ENCODE data around the gene USHBP1.

USHBP1 gene

DNA sequence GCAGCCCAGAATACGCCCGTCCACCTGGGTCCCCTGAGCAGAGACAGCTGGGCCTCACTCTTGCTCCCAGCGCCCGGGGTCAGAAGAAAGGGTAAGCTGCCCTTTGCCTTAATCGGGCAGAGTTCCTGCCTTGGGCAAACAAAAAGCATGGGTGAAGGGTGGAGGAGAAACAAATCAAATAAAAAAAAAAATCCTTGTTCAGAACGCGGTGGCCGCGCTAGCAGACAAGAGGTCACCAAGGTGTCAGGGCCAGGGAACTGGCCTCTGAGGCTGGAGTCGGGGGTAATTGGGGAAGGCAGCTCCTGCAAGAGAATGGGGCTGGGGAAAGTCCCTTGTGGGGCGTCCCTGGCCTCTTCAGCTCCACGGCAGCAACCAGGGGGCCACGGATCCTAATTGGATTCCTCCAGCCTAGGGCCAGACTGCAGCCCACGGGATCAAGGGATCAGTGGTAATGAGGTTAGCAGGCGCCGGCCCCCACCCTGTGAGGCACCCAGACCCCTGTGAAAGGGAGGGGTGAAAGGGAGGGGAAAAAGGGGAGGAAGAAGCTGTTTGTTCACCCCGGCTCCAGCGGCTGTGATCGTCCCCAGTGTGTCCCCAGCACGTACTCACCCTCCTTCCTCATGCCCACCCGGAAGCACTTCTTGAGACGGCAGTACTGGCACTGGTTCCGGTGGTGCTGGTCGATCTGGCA lies 24.3 kb downstream of the USHBP1 start:
- no peak for DNase-seq (ENCODE audit: low read depth)

DNA sequence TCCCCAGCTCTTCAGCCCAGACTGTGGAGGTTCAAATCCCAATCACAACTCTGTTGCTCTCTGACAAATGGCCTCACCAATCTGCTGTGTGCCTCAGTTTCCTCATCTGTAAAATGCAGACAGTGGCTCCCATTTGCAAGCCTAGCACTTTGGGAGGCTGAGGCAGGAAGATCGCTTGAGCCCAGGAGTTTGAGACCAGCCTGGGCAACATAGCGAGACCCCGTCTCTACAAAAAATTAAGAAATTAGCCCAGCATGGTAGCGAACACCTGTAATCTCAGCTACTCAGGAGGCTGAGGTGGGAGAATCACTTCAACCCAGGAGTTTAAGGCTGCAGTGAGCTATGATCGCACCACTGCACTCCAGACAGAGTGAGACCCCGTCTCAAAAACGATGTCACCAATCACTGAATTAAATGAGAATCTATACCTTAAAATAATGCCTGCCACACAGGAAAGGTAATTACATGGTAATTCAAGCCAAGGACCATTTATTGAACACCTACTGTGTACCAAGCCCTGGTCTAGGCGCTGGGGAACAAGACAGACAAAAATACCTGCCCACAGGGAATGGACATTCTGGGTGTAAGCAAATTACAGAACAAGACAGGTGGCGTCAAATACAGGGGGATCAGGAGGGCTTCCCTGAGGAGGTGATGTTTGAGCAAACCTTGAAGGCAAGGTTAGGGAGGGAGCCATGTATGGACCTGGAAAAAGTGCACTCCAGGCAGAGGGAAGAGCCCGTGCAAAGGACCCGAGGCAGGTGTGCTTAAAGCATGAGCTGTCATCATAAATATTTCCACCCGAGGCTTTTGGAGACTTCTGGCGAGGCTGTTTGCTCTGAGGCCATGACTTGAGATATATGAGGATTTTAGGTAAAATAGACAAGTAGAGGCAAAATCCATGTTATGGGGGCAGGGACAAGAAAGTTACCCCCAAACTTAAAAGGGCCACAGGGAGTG lies 26.5 kb downstream of the USHBP1 start:
- no peak for DNase-seq (ENCODE audit: low read depth)

DNA sequence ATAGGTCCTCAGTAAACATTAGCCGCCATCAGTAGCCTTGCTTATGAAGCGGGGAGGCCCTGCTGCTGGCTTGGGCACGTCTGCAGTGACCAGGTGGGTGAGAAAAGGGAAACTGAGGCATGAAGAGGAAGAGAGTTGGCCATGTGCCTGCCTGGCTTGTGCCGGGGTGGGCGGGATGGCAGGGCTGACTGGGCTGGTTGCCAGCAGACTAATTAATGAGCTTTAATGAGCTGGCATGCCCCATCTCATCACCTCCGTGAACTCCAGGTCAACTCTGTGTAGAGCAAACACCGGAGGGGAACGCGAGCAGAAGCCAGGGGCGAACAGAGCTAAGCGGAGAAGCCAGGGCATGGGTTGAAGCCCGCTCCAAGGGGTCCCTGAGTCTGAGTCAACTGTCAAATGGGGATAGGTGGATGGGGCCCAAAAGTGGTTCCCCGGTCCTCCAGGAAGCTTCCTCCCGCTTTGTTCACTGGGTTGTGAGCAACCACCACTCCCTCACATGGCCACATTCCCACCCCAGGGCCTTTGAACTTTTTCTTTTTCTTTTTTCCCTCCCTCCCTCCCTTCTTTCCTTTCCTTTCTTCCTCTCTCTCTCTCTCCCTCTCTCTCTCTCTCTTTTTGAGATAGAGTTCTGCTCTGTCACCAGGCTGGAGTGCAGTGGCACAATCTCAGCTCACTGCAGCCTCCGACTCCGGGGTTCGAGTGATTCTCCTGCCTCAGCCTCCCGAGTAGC lies 27.6 kb downstream of the USHBP1 start:
- no peak for DNase-seq (ENCODE audit: low read depth)

DNA sequence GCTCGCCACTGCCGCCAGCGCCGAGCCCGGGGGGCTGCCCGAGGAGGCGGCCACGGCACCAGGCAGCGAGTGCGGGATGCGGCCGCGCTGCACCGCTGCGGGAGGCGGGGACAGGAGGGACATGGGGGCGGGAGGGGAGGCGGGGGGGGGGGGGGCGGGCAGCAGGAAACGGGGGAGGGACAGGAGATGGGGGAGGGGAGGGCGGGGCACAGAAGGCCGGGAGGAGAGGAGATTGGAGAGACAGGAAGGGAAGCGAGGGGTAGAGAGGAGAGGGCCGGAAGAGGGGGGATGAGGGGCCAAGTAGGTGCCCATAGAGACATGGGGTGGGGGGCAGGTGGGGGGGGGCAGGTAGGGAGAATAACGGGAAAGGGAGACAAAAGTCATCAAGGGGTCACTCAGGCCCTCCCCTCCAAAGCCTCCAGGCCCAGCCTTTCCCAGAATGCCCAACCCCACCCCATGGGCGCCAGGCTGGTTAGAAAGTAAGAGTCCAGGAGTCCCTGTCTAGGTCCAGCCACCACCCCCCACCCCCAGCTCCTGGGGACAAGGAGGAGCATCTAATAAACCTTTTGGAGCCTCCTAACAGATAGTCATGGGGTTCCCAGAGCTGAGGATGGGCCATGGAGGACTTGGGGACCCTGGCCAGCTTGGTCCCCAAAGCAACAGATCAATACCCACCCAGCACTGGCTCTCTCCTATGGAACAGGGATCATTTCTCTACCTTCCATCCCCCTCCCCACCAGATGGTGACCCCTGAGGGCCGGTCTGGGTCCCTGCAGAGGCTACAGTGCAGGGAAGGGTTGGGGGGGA lies 28.4 kb downstream of the USHBP1 start:
- DNase-seq (ENCODE audit: low read depth): no peak

DNA sequence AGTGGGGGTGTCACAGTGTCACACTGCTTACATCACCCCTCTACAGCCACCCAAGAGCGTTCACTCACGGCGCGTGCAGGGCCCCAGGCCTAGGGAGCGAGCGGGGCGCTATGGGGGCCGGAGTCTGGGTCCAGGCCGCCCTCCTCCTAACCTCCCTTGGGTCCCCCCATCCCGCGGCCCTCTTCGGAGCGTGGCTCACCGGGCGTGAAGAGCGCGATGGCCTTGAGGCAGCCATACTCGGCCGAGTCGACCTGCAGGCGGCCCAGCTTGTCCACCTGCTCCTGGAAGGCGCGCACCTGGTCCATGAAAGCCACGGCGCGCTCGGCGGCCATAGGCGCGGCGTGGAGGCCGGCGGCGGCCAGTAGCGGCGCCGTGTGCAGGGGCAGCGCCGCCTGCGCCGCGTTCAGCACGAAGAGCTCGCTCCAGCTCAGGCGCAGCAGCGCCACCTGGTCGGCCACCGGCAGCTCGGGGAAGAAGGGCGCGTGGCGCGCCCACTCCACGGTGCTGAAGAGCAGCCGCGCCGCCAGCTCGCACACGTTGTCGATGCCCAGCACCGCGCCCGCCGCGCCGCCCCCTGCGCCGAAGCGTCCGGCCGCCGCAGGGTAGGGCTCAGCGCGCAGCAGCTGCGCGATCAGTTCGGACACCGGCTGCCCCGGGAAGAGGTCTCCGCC lies 29.1 kb downstream of the USHBP1 start:
- no peak for DNase-seq (ENCODE audit: low read depth)

DNA sequence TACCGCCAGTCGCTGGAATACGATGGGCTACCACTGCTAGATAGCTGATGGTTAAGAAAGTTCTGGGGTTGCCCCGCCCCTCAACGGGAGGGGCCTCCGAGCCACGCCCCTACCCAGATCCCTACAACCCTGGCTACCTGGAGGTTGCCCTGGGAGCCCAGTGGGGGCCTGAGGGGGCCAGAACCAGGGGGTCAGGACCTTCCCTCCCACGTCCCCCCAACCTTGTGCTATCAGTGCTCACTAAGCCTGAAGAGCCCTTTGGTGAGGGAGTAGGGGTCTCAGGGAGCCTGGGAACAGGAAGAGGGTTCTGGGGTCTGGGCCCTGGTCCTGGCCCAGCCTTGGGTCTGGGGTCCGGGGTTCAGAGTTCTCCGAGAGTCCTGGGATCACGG lies 29.6 kb downstream of the USHBP1 start:
- DNase-seq (ENCODE audit: low read depth): no peak

DNA sequence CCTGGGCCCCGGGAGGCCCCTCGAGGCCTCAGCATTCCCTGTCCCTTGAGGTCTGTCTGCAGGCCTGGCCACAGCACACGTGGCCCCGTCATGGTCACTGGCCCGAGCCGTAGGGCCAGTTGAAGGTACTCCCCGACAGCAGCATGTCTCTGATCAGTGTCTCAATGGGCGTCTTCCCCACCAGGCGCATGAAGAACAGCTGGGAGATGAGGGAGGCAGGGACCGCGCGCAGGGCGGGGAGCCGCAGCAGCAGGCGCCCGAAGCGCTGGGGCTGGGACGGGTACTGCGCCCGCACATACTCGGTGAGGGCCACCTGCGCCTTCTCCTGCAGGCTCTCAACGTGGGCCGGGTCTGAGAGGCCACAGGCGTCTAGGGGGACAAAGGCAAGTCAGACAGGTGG lies 32.3 kb downstream of the USHBP1 start:
- DNase-seq (ENCODE audit: low read depth): no peak

DNA sequence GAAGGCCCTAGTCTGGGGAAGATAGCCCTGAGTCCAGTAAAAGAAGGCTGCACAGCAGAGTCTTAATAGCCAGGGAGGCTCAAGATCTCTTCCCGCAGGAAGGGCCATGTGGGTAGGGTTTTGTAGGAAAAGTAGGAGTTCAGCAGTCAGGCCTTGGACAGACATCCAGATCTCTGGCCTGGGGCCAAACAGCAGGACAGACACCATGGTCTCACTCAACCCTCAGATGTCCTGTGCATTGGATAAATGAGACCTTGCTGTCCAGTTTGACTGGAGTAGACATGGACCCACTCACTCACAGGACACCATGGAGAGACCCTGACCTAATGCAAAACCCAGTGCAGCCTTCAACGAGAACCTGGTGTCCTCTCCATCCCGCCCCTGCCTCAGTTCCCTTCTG lies 34.7 kb downstream of the USHBP1 start:
- no peak for DNase-seq (ENCODE audit: low read depth)

DNA sequence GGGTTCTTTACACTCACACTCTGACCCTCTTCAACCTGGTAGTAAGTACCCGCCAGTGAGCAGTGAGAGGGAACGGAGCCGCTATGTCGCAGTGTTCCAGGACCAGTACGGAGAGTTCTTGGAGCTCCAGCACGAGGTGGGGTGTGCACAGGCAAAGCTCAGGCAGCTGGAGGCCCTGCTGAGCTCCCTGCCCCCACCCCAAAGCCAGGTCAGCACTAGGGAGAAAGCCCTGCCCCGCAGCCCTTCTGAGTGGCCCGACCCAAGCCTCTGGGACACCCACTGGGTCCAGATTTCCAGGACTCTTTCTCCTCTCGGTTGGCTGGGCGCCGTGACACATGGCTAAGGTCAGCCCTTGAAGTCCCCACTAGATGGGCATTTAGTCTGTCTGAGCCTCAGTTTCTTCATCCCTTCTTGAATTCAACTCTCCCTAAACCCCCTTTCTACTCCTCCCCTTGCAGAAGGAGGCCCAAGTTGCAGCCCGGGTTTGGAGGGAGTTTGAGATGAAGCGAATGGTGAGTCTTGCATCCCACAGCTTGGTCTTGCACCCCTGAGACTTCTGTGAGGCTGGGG lies 36.7 kb downstream of the USHBP1 start:
- DNase-seq (ENCODE audit: low read depth): no peak

DNA sequence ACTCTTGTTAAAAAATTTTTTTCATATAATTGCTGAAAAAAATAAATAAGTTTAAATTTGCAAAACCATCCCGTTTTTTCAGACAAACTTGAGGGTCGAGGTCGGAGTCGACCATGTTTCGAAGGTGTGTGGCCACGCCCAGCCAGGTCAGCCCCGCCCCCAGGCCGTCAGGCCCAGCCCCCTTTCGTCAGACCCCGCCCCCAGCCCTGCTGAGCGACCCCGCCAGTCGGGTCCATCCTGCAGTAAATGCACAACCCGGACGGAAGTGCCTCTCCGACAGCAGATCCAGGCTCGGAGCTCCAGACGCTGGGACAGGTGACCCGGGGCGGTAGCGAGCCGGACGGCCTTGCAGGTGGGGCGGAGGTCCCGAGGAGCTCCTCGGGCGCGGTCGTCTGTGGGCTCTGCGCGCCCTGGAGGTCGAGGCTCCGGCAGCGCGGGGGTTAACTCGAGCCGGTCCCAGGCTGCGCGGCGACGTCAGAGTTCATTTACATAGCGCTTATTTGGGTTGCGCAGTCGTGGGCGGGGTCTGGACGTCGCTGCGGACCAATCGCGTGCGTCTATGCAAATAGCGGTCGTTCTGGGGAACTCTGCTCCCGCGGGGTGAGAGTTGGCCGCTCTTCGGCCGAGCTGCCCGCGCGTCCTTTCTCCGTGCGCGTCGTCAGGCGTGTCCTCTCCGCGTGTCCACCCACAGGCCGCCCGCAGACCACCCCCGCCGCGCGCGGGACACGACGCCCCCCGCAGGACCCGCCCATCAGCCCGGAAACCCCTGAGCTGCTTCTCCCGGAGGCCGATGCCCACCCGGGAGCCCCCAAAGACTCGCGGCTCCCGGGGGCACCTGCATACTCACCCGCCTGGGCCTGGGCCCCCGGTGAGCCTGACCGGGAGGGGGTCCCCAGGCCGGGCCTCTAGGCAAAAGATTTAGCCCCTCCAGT lies 38.3 kb downstream of the USHBP1 start, which contains the start of gene OCEL1:
TSS of gene OCEL1 (plus strand) at position 225 of the 932 bp plus-strand sequence. CDS start at position 247, 22 bp downstream.
- DNase-seq (ENCODE audit: low read depth): peak; percentile 96

DNA sequence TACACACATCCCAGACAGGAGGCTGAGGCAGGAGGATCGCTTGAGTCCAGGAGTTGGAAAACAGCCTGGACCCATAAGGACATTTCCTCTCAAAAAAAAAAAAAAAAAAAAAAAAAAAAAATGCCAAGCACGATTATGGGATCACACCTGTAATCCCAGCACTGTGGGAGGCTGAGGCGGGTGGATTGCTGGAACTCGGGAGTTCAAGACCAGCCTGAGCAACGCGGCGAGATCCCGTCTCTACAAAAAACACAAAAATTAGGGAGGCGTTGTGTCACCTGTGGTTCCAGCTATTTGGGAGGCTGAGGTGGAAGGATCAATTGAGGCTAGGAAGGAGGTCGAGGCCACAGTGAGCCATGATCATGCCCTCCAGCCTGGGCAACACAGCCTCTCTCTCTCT lies 39.5 kb downstream of the USHBP1 start:
- no peak for DNase-seq (ENCODE audit: low read depth)

DNA sequence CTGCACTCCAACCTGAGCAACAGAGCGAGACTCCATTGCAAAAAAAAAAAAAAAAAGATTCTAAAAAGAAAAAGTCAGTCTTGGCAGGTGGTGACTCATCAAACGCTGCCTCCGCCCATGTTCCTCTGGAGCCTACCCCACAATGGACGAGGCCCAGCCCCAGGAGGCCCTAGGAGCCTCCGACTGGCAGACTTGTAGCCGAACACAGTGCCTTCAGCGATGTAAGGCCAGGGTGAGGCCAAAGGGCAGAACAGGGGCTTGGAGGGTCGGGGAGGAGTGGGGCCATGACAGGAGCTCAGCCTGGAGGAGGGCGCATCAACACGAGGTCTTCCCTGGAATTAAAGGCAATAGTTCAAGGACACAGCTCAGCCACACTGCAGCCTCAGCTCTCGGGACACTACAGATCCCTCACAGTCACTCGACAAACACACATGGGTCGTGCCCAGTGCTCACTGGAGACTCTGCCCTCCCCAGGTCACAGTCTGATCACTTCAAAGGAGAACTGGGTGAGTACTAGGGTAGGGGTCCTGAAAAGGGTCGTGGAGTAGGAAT lies 44.3 kb downstream of the USHBP1 start:
- no peak for DNase-seq (ENCODE audit: low read depth)

DNA sequence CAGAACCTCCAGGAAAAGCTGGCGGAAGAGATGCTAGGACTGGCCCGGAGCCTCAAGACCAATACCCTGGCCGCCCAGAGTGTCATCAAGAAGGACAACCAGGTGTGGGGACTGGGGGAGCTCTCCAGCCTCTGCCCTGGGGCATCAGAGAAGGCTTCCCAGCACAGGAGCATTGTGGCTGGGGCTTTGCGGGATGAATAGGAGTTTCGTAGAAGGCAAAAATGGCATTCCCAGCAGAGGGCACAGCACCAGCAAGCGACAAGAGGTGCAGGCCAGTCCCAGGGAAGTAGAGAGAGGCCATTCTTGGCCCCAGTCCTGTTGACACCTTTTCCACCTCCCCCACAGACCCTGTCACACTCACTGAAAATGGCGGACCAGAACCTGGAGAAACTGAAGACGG lies 45.3 kb downstream of the USHBP1 start:
- no peak for DNase-seq (ENCODE audit: low read depth)

DNA sequence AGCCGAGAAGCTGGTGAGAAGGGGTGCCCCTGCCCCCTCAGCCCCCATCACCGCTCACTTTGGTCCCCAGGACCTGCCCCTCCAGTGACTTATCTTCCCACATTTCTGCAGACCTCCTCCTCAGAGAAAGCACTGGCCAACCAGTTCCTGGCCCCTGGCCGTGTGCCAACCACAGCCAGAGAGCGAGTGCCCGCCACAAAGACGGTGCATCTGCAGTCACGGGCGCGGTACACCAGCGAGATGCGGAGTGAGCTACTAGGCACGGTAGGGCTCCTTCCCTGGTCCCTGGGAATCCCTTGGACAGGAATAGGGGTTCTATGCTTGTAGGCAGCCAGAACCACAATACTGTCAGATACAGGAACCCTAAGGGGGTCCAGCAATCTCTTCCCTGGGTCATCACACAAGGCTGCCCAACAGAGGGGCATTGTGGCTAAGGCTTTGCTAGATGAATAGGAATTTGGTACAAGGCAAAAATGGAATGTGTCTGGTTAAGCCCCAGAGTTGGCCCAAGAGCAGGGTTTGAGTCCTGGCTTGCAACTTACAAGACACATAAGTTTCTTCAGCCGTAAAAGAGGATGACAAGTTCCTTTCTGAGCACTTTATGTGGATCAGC lies 48.4 kb downstream of the USHBP1 start:
- DNase-seq (ENCODE audit: low read depth): no peak

DNA sequence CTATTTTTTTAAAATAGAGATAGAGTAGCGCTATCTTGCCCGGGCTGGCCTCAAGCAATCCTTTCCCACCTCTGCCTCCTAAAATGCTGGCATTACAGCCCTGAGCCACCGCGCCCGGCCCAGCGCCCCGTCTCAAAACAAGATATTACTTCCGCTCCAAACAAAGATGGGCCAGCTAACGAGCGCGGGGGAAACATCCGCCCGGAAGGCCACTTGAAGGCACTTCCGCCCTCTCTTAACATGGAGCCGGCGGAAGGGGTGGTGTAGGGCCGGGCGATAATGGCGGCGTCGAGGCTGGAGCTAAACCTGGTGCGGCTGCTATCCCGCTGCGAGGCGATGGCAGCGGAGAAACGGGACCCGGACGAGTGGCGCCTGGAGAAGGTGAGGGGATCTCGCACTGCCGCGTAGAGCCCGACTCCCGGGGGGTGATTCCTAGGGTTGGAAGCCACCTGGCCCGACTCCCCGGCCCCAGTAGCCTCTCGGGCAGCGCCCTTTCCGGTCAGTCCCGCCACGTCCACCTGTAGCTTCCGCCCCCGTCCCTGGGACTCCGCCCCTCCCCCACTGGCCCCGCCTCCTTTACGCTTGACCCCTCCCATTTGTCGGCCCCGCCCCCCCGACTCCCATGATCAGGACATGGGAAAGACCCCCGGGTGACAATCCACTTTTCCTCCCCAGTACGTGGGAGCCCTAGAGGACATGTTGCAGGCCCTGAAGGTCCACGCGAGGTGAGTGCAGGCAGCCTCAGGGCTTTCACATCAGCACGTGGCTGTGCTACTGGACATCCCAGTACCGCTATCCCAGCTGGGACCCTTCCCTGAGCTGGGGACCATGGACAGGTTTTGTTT lies 49.2 kb downstream of the USHBP1 start, which contains the start of gene USE1:
TSS of gene USE1 (plus strand) at position 231 of the 845 bp plus-strand sequence. CDS start at position 280, 49 bp downstream.
- DNase-seq (ENCODE audit: low read depth): peak; percentile 59

DNA sequence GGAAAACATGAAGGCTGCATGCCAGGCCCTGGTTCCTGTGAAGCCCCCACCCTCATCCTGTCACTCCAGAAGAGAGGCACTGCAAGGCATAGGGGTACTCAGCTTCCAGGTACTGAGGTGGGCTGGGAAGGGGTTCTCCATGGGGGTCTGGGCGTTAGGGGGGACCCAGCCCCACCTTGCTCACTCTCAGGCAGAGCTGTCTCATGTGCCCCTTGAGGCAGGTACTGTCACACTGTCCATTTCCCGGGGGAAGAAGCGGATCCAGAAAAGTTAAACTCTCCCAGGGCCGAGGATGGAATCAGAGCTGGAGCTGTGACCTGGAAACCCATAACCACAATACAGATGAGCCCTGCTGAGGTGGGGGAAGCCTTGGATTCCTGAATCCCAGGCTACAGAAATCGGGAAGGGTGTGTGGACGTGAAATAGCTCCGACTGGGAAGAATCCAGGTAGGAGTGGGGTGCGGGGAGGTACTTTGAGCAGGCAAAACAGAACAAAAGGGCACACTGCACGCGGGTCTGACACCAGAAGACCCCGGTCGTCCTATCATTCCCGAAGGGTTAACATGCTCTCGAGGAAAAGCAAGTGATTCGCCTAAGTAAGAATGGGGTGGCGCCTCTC lies 49.9 kb downstream of the USHBP1 start:
- no peak for DNase-seq (ENCODE audit: low read depth)

DNA sequence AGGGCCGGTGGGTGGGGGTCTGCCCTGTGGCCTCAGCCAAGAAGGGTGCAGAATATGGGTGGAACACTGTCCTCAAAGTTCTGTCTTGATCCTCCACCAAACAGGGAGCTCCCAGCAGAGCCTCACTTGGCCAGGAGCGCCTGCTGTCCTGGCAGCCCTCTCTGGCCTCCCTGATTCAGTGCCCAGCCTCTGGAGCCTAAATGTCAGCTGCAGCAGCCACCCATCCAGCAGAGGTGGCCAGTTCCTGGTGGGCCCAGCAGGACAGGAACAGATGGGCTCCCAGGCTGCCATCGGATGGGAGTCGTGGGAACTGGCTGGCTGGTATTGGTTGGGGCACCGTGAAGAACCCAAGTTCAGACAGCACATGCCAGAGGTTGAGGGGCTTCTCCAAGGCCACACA lies 51.2 kb downstream of the USHBP1 start:
- DNase-seq (ENCODE audit: low read depth): no peak
